Central memory CD4-positive, alpha-beta T cell (primary cell): Measurements from ENCODE around the gene PLS3.
"Not testable (repeated sequence)": the region's sequence is repeated elsewhere in the genome, so short reads cannot be mapped to it uniquely, and the experiment has no call there.

Experiments
- DNase-seq: peaks from one replicate; pipeline ENCODE4 v3.0.0; 2022

Gene PLS3

GRCh38 chrX:115616943-115617563, 56.1 kb downstream of the PLS3 start:
- DNase-seq = no peak

GRCh38 chrX:115622534-115622933, 61.6 kb downstream of the PLS3 start:
- no peak for DNase-seq

GRCh38 chrX:115624916-115625315, 63.9 kb downstream of the PLS3 start:
- no peak for DNase-seq

GRCh38 chrX:115625572-115626301, 64.8 kb downstream of the PLS3 start:
- DNase-seq = no peak

GRCh38 chrX:115630204-115630603, 69.2 kb downstream of the PLS3 start:
- DNase-seq = no peak

GRCh38 chrX:115632455-115632854, 71.5 kb downstream of the PLS3 start:
- no peak for DNase-seq

GRCh38 chrX:115633397-115633796, 72.4 kb downstream of the PLS3 start:
- not testable (repeated sequence) for DNase-seq

GRCh38 chrX:115639334-115639880, 78.4 kb downstream of the PLS3 start:
- DNase-seq = no peak

- no peak for DNase-seq
Measured at GRCh38 chrX:115642311-115642710, 81.3 kb downstream of the PLS3 start.

- peak; percentile 30 for DNase-seq
Measured at GRCh38 chrX:115642895-115643530, 82.0 kb downstream of the PLS3 start.

GRCh38 chrX:115644397-115644796, 83.4 kb downstream of the PLS3 start:
- not testable (repeated sequence) for DNase-seq

GRCh38 chrX:115649461-115650063, 88.6 kb downstream of the PLS3 start:
- DNase-seq = no peak

- no peak for DNase-seq
Measured at GRCh38 chrX:115650449-115650848, 89.5 kb downstream of the PLS3 start.

- no peak for DNase-seq
Measured at GRCh38 chrX:115650916-115651315, 89.9 kb downstream of the PLS3 start.

- DNase-seq = no peak
Measured at GRCh38 chrX:115652221-115652620, 91.2 kb downstream of the PLS3 start.

- no peak for DNase-seq
Measured at GRCh38 chrX:115665122-115665521, 104.1 kb downstream of the PLS3 start.

GRCh38 chrX:115679460-115679859, 118.5 kb downstream of the PLS3 start:
- DNase-seq = no peak

GRCh38 chrX:115687595-115687994, 126.6 kb downstream of the PLS3 start:
- no peak for DNase-seq

- no peak for DNase-seq
Measured at GRCh38 chrX:115689931-115690330, 129.0 kb downstream of the PLS3 start.

- peak; percentile 15 for DNase-seq
Measured at GRCh38 chrX:115690511-115691216, 129.7 kb downstream of the PLS3 start.

GRCh38 chrX:115693476-115693875, 132.5 kb downstream of the PLS3 start:
- DNase-seq = no peak

GRCh38 chrX:115694028-115694427, 133.1 kb downstream of the PLS3 start:
- no peak for DNase-seq

- DNase-seq = no peak
Measured at GRCh38 chrX:115696039-115696438, 135.1 kb downstream of the PLS3 start.
